Stimulated activated CD8-positive, alpha-beta memory T cell treated with anti-CD3 and anti-CD28 coated beads, Interleukin-15, amount 100 ng/mL, for 4 hours (primary cell): ENCODE results near the gene GAB3.

Experiments used
- DNase-seq, 2 donors: peaks; one replicate each; pipeline ENCODE4 v3.0.0-alpha.2; 2020; ENCODE audit warnings: low read depth in 2 of 2

GAB3 gene

GRCh38 chrX:154751203-154751668 is 359 bp upstream of the GAB3 start:
- DNase-seq = no peak

- no peak for DNase-seq
Measured at GRCh38 chrX:154749856-154750255, 1.0 kb downstream of the GAB3 start.

- DNase-seq = no peak
Measured at GRCh38 chrX:154748712-154749339, 2.1 kb downstream of the GAB3 start.

GRCh38 chrX:154742613-154743012 is 8.3 kb downstream of the GAB3 start:
- DNase-seq = no peak

GRCh38 chrX:154739952-154740465 is 10.9 kb downstream of the GAB3 start:
- no peak for DNase-seq

- DNase-seq = no peak
Measured at GRCh38 chrX:154738011-154738738, 12.7 kb downstream of the GAB3 start.

- no peak for DNase-seq
Measured at GRCh38 chrX:154737136-154737535, 13.7 kb downstream of the GAB3 start.

GRCh38 chrX:154735695-154736393 is 15.0 kb downstream of the GAB3 start:
- DNase-seq = no peak

- no peak for DNase-seq
Measured at GRCh38 chrX:154734061-154734781, 16.7 kb downstream of the GAB3 start.

- DNase-seq = no peak
Measured at GRCh38 chrX:154733066-154733425, 17.8 kb downstream of the GAB3 start.

GRCh38 chrX:154732421-154733065 is 18.3 kb downstream of the GAB3 start:
- no peak for DNase-seq

GRCh38 chrX:154731881-154732280 is 19.0 kb downstream of the GAB3 start:
- no peak for DNase-seq

GRCh38 chrX:154731184-154731583 is 19.7 kb downstream of the GAB3 start:
- DNase-seq = no peak

- DNase-seq = no peak
Measured at GRCh38 chrX:154730253-154730891, 20.5 kb downstream of the GAB3 start.

- no peak for DNase-seq
Measured at GRCh38 chrX:154729439-154729838, 21.4 kb downstream of the GAB3 start.

GRCh38 chrX:154728431-154729190 is 22.3 kb downstream of the GAB3 start:
- no peak for DNase-seq

GRCh38 chrX:154727871-154728270 is 23.0 kb downstream of the GAB3 start:
- DNase-seq = no peak

GRCh38 chrX:154727418-154727817 is 23.5 kb downstream of the GAB3 start:
- no peak for DNase-seq

- DNase-seq = no peak
Measured at GRCh38 chrX:154724993-154725756, 25.7 kb downstream of the GAB3 start.
